DMS153 treated with DMSO at 0.1 percent for 48 hours (cell line): ENCODE data around the gene MIDN.

Experiments
- DNase-seq: peaks from one replicate; lab custom pipeline; 2025; ENCODE audit not compliant: unreplicated experiment; lab: John Stamatoyannopoulos, UW

The MIDN gene

DNA sequence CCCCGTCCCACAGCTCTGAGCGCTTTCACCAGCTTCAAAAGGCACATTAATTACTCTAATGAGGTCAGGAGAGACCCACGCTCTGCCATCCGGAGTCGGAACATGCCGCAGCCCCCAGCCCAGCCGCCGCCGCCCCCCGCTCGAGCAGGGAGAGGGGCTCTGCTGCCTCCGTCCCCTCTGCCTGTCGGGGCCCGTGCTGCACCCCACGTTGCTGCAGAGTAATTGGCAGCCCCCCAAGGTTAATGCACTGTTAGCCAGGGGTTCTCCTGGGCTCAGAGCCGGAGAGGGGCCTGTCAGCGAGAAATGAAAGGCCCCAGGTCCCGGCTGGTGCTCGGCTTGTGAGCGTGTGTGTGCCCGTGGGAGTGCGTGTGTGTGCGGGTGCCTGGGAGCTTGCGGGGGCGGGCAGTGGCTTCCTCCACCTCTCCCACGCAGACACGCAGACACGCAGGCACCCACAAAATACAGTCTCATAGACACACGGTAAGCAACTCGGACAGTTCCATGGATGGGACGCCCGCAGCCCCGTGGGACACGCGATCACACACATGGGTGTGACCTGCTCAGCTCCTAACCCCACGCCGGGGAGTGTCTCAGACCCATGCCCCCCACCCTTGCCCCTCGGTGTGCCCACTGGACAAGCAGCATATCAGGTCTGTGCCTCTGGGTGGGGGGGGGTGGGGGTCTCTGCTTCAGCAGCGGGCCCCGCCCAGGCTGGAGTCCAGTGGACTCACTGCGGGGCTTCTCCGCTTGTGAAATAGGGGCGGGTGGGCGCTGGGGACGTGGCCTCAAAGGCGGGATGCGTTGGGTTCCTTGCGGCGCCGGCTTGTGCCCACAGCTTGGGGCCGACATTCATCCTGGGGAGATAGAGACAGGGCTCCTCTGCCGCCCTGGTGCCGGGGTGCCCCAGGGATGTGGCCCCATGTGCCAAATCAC lies 32.5 kb downstream of the MIDN start:
- DNase-seq: no peak

DNA sequence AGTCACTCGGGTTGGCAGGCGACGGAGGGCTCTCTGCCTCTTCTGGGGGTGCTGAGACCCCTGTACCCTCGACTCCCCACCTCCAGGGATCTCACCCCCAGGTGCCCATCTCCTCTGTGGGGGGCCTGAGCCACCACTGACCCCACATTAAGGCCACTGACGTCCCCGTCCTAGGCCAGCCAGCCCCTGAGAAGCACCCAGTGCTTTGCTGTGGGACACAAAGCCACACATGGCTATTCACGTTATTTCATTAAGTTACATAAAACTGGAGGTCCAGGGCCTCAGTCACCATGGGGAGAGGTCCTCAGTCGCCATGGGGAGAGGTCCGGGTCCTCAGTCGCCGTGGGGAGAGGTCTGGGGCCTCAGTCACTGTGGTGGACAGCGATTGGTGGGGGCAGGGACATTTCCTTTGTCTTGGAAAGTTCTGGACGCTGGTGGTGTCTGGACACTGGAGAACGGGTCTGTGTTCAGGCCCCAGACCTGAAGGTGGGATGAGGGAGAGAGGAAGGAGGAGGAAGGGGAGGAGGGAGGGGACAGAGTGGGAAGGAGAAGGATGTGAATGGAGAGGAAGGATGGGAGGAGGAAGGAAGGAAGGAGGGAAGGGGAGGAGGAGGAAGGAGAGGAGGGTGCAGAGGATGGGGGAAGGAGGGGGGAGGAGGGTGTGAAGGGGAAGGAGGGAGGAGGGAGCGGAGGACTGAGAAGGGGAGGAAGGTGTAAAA lies 33.3 kb downstream of the MIDN start:
- no peak for DNase-seq

DNA sequence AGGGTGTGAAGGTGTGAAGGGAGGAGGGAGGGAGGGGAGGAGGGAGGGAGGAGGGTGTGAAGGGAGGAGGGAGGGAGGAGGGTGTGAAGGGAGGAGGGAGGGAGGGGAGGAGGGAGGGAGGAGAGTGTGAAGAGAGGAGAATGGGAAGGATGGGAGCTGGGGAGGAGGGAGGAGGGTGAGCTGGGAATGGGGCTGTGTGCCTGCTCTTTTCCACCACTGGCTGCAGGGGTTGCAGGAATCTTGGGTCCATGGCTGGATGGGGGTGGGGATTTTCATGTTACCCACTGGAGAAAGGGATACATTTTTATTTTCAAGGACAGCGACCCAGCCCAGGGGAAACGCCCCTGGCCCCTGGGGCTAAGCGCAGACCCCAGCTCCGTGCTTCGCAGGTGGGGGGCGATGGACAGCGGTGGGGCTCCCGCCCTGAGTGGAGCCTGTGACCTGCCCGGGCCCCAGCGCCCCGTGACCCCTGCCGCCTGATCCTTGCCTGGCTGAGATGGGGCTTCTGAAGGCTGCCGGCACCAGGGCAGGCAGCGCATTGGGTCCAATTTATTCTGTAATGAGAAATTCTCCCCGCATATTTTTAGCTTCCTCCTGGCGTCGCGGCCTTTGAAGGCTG lies 34.3 kb downstream of the MIDN start:
- DNase-seq: no peak

DNA sequence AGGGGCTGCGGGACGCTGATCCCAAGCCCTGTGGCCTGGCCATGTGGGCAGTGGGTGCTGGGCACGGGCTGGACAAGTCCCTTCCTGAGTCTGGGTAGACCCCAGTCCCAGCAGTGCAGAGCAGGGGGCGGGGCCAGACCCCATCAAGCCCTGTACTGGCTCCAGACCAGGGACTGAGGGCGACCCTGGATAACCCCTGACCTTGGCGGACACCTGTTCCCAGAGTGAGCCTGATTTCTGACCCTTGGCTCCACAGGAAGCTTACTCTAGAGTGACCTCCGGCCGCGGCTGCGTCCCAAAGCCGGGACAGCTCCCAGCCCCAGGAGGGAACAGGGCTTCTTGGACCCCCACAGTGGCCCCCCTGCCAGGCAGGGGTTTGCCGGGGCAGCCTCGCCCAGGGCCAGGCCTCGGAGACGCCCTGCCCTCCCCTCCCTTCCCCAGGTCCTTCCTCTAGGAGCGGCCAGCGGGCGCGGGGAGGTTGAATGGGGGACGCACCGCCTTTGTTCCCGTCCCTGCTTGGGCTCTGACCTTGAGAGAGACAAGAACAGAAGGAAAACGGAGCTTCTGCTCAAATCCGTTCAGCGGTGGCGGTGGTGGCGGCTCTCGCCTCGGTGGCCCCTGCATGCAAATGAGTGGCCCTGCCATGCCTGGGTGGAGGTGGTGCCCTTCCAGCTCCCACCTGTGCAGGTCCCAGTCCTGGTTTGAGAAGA lies 35.0 kb downstream of the MIDN start:
- DNase-seq: no peak

DNA sequence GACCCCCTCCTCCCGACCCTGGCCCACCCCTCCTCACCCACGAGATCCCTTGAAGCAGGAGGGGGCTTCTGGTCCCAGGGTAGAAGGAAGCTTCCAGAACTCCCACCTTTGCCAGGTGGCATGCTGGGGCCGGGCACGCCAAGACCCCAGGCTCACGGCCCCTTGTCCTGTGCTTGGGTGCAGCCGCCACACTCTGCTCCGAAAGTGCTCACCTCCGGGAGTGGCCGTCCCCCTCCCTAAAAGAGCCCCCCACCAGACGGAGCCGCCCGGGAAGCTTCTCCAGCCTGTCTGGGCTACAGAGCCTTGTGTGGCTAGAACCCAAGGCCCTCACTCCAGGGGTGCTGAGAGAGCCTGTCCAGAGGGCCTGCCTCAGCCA lies 35.5 kb downstream of the MIDN start:
- no peak for DNase-seq

DNA sequence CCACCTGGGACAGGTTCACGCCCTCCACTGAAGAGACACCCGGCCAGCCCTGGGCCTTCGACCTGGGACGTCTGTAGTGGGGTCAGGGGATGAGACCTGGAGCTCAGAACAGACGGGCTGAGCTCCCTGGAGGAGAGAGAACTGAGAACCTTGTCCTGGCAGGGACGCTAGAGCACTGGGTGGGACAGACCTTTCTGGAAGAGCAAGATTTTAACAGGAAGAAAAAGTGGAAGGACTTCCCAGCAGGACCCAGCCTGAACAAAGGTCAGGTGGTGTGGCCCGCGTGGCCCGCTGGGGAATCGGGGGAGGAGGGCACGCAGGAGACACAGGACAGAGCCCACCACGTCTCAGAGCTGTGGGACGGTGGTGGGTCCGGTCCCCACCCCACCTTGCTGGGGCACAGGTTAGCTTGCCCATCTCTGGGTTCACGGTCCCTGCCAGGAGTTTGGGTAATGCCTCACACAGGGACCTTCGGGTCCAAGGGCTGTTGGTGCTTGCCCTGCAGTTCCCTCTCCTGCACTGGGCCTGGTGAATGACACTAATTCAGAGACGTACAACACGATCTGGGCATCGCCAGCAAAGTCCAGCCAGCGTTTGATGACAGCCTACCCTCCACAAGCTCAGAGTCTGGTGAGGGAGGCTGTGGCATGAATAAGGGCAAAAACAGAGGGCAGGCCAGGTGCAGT lies 36.1 kb downstream of the MIDN start:
- no peak for DNase-seq

DNA sequence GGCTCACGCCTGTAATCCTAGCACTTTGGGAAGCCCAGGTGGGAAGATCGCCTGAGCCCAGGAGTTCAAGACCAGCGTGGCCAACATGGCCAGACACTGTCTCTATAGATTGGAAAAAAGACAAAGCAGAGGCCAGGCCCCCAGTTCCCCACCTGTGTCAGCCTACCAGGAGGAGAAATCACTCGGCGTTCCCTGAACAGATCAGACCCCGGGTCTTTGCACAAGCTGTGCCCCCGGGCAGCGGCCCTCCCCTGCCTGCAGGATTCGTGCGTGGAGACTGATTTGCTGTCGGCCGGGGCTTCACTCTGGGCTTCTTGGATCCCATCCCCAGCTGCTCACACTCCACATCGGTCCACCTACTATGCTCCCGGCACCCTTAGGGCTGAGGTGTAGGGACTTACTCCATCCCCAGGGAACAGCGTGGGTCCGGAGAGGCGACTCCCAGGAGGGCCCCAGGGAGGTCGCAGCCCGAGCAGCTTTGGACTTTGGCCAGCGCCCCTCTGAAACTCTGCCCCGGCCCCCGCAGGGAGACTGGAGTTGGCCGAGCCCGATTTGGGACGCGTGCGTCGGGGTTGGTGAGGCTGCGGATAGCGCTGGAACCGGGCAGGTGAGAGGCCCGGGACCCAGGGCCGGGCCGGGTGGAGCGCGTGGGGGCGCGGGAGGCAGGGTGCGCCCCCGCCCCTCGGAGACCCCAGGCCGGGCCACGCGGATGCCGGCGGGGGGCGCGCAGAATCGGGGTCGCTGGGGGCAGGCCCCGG lies 36.8 kb downstream of the MIDN start:
- no peak for DNase-seq

DNA sequence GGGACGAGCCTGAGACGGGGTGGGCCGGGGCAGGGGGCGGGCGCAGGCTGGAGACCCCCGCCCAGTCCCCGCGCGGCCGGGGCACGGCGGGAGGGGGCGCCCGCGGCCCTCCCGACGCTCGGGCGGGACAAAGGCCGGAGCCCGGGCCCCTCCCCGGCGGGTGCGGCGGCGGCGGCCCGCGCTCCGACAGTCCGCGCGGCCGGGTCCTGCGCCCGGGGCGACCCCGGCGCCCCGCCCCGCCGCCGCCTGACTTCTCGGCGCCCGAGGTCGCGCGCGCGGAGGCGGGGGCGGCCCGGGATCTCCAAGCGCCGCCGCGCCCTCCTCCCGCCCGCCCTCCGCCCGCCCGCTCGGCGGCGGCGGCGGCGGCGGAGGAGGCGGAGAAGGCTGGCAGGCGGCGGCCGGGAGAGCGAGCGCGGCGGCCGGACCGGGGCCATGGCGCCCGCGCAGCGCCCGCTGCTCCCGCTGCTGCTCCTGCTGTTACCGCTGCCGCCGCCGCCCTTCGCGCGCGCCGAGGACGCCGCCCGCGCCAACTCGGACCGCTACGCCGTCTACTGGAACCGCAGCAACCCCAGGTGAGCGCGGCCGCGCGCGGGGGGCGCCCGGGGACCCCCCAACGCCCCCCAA lies 37.5 kb downstream of the MIDN start, which contains the start of gene EFNA2:
Gene EFNA2 (plus strand): TSS at position 137 of the 624 bp plus-strand sequence. CDS start 296 bp downstream, at position 433.
- no peak for DNase-seq

DNA sequence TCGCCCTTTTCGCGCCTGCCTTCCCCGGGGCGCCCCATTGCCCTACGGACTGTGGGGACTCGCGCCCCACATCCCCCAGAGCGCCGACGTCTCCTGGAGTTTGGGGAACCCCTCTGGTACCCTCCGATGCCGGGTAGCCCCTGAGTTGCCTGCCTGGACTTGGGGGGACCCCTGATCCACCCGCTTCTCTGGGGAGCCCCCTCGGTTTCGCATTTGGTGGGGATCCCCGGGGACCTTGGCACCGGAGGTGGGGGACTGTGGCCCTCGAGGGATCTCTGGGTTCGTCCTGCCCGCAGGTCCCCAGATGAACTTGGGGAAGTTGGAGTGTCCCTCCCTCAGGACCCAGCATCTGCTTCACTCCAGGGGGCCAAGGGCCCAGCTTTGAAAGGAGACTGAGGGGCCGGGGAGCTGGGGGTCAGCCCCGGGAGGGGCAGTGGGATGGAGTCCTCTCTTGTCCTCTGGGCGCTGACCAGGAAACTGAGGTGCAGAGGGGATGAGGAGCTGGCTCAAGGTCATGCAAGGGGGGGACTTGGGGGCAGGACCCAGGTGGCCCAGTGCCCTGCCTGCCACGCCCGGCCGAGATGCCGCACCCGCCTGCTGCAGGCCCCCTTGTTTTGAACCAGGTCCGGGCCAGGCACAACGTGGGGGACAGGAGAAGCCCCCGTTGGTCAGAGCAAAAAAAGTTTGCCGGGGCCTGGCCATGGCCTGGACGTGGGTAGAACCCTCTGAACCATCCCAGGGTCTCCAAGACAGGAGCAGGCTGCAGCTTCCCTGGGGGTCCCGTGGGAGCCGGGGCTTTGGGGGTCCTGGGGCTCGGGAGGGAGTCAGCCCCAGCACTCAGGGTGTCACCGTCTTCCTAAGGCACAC lies 38.3 kb downstream of the MIDN start:
- DNase-seq: no peak

DNA sequence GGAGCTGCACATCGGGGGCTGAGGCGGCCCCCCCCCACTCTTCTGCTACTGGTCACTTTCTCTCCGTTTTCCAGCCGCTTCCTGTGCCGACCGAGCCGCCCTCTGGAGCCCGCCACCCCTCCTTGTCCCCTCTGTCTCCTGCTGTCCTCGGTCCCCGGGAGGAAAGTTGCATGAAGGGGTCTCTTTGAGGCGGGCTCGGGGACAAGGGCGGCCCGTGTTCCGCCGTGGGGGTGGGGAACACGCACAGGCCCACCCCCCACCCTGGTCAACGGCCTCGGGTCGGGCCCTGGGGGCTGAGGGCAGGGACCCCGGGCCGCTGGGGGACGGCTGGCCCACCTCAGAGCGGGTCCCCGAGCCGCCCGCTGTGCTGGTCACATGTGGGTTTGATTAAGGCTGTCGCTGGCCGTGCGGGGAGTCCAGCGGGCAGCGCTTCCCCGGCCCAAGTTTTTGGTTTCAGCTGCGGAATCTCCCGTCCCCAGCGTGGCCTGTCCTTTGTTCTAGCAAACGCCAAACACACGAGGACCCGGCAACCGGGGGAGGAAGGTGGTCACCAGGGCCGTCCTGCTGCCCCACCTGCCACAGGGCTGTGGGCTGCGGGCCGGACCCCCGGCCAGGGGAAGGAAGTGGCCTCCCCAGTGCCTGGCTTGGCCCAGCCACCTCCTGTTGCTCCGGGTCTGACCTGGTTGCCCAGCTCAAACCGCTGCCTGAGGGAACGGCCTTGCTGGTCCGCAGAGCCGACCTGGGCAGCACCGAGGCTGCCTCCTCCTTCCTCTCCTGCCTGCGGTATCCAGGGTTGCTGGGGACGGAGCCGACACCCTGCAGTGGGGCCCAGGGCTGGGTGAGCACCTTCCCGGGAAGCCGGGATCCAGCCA lies 39.2 kb downstream of the MIDN start:
- no peak for DNase-seq

DNA sequence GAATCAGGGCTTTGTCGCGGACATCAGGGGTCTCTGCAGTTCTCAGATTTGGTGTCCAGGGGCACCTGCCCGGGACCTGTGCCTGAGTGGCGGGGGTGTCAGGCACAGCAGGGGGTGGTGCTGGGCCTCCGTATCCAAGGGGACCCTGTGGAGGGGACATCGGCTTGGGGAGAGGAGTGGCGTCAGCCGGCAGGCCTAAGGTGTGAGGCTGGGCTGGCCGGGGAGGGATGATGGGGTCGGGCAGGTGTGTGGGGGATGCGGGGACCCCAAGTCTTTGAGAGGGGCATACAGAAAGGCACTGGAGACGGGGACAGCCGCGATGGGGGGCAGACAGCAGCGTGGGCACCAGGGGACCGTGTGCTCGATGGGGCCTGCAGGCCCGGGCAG lies 39.8 kb downstream of the MIDN start:
- no peak for DNase-seq

DNA sequence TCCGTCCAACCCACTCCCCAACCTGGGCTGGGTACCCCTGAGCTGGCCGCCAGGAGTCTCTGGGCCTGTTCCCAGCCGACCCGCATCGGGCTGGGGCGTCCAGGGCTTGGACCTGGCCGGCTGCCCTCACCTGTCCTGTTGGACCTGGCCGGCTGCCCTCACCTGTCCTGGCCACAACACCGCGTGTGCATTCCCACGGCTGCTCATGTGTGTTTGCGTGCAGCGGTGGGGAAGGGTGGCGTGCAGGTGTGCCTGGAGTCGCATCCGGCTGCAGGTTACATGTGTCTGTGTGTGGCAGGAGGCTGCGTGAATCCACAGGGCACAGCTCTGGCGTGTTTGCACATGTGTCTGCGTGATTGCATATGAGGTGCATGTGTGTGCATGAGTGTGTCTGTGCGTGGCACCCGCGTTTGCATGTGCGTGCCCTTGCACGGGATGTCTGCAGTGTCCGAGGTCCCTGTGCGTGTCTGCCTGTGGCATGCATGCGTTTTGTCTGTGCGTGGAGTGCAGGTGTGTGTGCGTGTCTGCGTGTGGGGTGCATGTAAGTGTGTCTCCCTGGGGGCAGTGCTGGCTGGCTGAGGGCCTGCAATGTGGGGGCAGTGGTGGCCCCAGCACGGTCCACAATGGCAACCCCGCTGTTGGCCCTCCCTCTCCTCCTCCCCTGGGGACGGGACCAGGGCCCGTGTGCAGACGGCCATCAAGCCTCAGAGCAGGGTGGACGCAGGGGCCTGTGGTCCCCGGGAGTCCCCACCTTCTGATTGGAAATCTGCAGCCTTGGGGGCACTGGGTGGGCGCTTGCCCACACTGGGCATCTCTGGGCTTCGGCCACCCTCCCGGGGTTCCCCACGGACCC lies 40.7 kb downstream of the MIDN start:
- no peak for DNase-seq

DNA sequence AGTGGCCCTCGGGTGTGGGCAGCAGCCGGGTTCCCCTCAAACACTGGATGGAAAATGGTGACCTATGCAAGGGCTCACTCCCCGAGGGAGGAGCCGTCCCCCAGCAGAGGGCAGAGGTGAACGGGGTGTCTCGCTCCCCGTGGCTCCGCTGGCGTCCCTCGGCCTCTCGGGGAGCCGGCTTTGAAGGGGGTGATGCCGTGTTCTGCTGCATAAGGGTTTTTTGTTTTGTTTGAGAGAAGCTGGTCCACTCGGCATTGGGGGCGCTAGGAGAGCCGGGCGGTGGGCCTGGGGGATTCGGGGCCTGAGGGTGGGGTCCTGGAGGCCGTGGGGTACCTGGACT lies 41.3 kb downstream of the MIDN start:
- no peak for DNase-seq

DNA sequence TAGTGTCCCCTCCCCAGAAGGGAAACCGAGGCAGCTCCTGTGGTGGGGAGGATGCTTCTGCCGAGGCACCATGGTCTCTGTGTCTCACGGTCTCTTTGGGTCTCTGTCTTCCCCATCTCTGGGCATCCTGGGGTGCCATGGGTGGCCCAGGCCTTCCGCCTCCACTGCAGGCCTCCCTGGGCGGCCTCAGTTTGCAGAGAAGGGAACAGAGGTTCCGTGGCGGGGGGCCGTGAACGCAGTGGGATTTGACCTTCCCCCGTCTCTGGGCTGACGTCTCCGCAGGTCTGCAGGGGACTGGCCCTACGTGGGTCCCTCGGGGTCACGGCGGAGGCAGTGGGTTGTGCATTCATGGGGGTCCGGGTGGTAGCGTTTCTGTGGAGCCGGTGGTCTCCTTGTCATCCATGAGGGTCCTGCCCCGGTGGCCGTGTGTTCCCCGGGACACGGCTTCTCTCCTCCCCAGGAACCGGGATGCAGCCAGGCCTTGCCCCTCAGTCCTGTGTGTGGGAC lies 41.9 kb downstream of the MIDN start:
- DNase-seq: no peak

DNA sequence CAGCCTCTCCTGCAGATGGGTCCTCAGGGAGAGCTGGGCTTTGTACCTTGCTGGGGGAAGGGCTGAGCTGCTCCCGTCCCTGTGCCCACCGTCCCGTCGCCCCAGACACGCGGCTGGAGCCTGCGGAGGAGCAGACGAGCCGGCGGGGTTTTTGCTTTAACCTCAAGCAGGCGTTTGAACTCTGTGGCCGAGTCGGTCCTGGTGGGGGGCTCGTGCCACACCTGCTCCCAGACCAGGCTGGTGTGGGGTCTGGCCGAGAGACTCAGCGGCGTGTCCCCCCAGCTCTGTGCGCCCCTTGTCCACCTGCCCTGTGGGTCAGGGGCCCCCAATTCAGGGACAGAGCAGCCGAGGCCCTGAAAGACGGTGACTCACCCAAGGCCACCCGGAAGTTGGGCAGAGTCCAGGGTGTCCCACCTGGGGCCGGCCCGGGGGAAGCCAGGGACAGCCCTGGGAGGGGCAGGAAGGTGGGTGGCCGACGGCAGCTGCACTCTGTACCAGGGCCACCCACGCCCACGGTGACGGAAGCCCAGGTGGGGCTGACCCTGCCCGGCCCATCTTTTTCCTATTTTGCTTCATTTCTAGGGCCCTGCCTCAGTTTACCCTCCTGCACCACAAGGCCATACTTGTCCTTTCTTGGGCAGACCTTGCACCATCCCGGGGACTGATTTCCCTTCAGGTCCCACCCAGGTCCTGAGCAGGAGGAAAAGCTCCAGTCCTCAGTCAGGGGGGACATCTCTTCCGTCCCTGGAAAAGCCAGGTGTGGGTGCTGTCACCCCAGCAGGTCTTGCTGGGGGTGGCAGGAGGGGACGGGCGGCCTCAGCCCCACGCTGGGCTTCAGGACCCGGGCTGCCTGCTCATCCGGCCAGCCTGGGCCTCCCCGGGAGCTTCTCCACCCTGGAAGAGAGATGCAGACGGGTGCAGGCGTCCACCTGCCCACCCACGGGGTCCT lies 42.6 kb downstream of the MIDN start:
- DNase-seq: no peak
